ENCODE results near the gene BMP8B. TPM values are rescaled to one million over a fixed set of nuclear protein-coding genes. Genes with fewer than 3 reads are reported as not detected.

BMP8B gene
- total and polyA plus RNA-seq, 4 donors: 0.08 to 0.19 (median 0.18) TPM

GRCh38 chr1:39754906-39755504, 33.7 kb downstream of the BMP8B start:
- Histone ChIP-seq H3K36me3 (ENCODE audit: control insufficient read depth in 4 of 4, insufficient read depth in 3 of 4, low read depth in 1 of 4, low read length in 3 of 4) (peaks cover 12 to 87% (median 49%) of the 10 kb centered on the region in 4 donors), H3K27me3 (ENCODE audit: control insufficient read depth in 4 of 4, insufficient read depth in 4 of 4, low read length in 3 of 4) (no peaks in the 10 kb centered on the region), H3K4me3 (ENCODE audit: low read depth in 1 of 3, low read length in 3 of 3) (no peak overlapping the region), H3K9me3 (ENCODE audit: control insufficient read depth in 4 of 4, low read length in 3 of 4) (no peaks in the 10 kb centered on the region), H3K4me1 (ENCODE audit: control insufficient read depth in 4 of 4, insufficient read depth in 4 of 4, low read length in 3 of 4) (no peaks in the 10 kb centered on the region), H3K27ac (ENCODE audit: low read depth in 1 of 2, low read length in 2 of 2) (no peak overlapping the region), H3K9ac (ENCODE audit: low read depth in 1 of 2, low read length in 2 of 2) (no peak overlapping the region)
- 95% methylated on average over 2 of the region's 2 CpGs for WGBS
- no peak for DNase-seq (ENCODE audit: low spot score)
- TF ChIP-seq NR2F2 (IDR thresholded peaks at IDR 0.05) (no peak), HNF4G (IDR thresholded peaks at IDR 0.05) (no peak), RAD21 (IDR thresholded peaks at IDR 0.05) (no peak), FOXA2 (IDR thresholded peaks at IDR 0.05) (no peak), YY1 (IDR thresholded peaks at IDR 0.05) (no peak), FOXA1 (IDR thresholded peaks at IDR 0.05) (no peak), SP1 (IDR thresholded peaks at IDR 0.05) (no peak), TAF1 (conservative IDR thresholded peaks at IDR 0.05) (no peak), JUND (IDR thresholded peaks at IDR 0.05) (no peak), ATF3 (IDR thresholded peaks at IDR 0.05) (no peak), RXRA (IDR thresholded peaks at IDR 0.05) (no peak), HNF4A (conservative IDR thresholded peaks at IDR 0.05) (no peak)
- TF ChIP-seq, protein P1, sequence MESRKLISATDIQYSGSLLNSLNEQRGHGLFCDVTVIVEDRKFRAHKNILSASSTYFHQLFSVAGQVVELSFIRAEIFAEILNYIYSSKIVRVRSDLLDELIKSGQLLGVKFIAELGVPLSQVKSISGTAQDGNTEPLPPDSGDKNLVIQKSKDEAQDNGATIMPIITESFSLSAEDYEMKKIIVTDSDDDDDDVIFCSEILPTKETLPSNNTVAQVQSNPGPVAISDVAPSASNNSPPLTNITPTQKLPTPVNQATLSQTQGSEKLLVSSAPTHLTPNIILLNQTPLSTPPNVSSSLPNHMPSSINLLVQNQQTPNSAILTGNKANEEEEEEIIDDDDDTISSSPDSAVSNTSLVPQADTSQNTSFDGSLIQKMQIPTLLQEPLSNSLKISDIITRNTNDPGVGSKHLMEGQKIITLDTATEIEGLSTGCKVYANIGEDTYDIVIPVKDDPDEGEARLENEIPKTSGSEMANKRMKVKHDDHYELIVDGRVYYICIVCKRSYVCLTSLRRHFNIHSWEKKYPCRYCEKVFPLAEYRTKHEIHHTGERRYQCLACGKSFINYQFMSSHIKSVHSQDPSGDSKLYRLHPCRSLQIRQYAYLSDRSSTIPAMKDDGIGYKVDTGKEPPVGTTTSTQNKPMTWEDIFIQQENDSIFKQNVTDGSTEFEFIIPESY (IDR thresholded peaks at IDR 0.05): no peak

DNA sequence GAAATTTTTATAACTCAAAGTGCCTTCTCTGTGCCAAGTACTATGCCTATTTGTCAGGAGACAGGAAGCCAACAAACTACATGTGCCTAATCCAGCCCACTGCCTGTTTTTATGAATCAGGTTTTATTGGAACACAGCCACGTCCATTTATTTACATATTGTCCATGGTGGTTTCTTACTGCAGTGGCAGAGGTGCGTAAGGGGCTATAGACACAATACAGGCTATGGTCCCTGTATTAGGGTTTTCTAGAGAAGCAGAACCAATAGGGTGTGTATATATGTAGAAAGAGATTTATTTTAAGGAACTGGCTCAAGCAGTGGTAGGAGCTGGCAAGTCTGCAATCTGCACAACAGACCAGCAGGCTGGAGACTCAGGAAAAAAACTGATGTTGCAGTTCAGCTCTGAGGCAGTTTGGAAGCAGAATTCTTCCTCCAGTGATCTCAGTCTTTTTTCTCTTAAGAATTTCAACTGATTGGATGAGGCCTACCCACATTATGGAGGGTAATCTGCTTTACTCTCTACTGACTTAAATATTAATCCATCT, 34.6 kb downstream of the BMP8B start:
- Histone ChIP-seq H3K4me1 (ENCODE audit: control insufficient read depth in 4 of 4, insufficient read depth in 4 of 4, low read length in 3 of 4) (no peaks in the 10 kb centered on the region), H3K27me3 (ENCODE audit: control insufficient read depth in 4 of 4, insufficient read depth in 4 of 4, low read length in 3 of 4) (no peaks in the 10 kb centered on the region), H3K9me3 (ENCODE audit: control insufficient read depth in 4 of 4, low read length in 3 of 4) (no peaks in the 10 kb centered on the region), H3K36me3 (ENCODE audit: control insufficient read depth in 4 of 4, insufficient read depth in 3 of 4, low read depth in 1 of 4, low read length in 3 of 4) (peaks cover 14 to 87% (median 57%) of the 10 kb centered on the region in 4 donors), H3K27ac (ENCODE audit: low read depth in 1 of 2, low read length in 2 of 2) (no peak overlapping the region), H3K4me3 (ENCODE audit: low read depth in 1 of 3, low read length in 3 of 3) (no peak overlapping the region), H3K9ac (ENCODE audit: low read depth in 1 of 2, low read length in 2 of 2) (no peak overlapping the region)
- TF ChIP-seq NR2F2 (IDR thresholded peaks at IDR 0.05): no peak
- TF ChIP-seq GABPA (IDR thresholded peaks at IDR 0.05 in 1 of 2, conservative IDR thresholded peaks at IDR 0.05 in 1 of 2): no peak
- no peak for TF ChIP-seq HNF4G (IDR thresholded peaks at IDR 0.05)
- TF ChIP-seq REST (IDR thresholded peaks at IDR 0.05): no peak
- WGBS: 80% methylated on average over 2 of the region's 2 CpGs
- no peak for DNase-seq (ENCODE audit: low spot score)

Measured in liver (tissue), 9 donors.